OCI-LY7 (cell line): Measurements from ENCODE around the gene ZSCAN30. TPM values are rescaled to one million over a fixed set of nuclear protein-coding genes. Genes with fewer than 3 reads are reported as not detected.

Source experiments
- Bru-seq: library from RNA; stranded (reverse); fragments of 400-500 nt; gene quantifications from one replicate; lab custom pipeline; 2021; lab: Mats Ljungman, UMichigan
- BruChase-seq, 2 experiments: library from RNA; stranded (reverse); fragments of 400-500 nt; gene quantifications; one replicate each; lab custom pipeline; 2021; lab: Mats Ljungman, UMichigan
- BruUV-seq: library from RNA; stranded (reverse); fragments of 400-500 nt; replicated peaks from 2 replicates; lab custom pipeline; 2021; lab: Mats Ljungman, UMichigan
- CTCF ChIA-PET: fragments of 300-600 bp; sonication (Branson Sonifier 250); formaldehyde crosslinking; loops from one replicate; lab custom pipeline; 2022; ENCODE audit warnings: antibody characterized with exemption; ENCODE audit not compliant: unreplicated experiment; lab: Charles Lee
- POLR2A ChIA-PET: fragments of 300-600 bp; sonication (Branson Sonifier 250); formaldehyde crosslinking; loops from one replicate; lab custom pipeline; 2022; ENCODE audit warnings: antibody characterized with exemption; lab: Charles Lee
- DNase-seq: peaks from one replicate; pipeline ENCODE4 v3.0.0-alpha.2; 2015; ENCODE audit warnings: low spot score
- H2AFZ ChIP-seq: fragments of 200-600 bp; sonication (generic), shearing (Covaris generic); 2 replicates; pipeline ENCODE4 v1.6.1; 2014; ENCODE audit warnings: mild to moderate bottlenecking, antibody characterized with exemption, low read length, moderate library complexity
- H3K27ac ChIP-seq: fragments of 200-600 bp; sonication (generic); 2 replicates; pipeline ENCODE4 v1.5.1; 2014; ENCODE audit warnings: mixed run types, low read depth, mild to moderate bottlenecking, moderate library complexity, low read length, inconsistent platforms; ENCODE audit not compliant: poor library complexity, severe bottlenecking
- H3K36me3 ChIP-seq: fragments of 200-600 bp; sonication (generic); 2 replicates; pipeline ENCODE4 v1.6.1; 2014; ENCODE audit warnings: mild to moderate bottlenecking, antibody characterized with exemption, low read length, moderate library complexity, mixed read lengths; ENCODE audit not compliant: insufficient read depth
- H3K4me1 ChIP-seq: fragments of 200-600 bp; sonication (generic); 2 replicates; pipeline ENCODE4 v1.5.1; 2014; ENCODE audit warnings: mild to moderate bottlenecking, low read length; ENCODE audit not compliant: insufficient read depth, poor library complexity, severe bottlenecking
- H3K4me2 ChIP-seq: fragments of 200-600 bp; sonication (generic); 2 replicates; pipeline ENCODE4 v1.6.1; 2014; ENCODE audit warnings: mild to moderate bottlenecking, low read length
- H3K4me3 ChIP-seq: fragments of 200-600 bp; sonication (generic); 2 replicates; pipeline ENCODE4 v1.5.1; 2014; ENCODE audit warnings: mild to moderate bottlenecking, low read depth, low read length; ENCODE audit not compliant: poor library complexity, severe bottlenecking
- H3K79me2 ChIP-seq: fragments of 200-600 bp; sonication (generic); 2 replicates; pipeline ENCODE4 v1.6.1; 2016; ENCODE audit warnings: low read depth, mild to moderate bottlenecking, low read length, moderate library complexity, mixed read lengths; ENCODE audit not compliant: insufficient read depth
- H3K9me2 ChIP-seq: fragments of 200-600 bp; sonication (generic); 2 replicates; pipeline ENCODE4 v1.6.1; 2016; ENCODE audit warnings: mild to moderate bottlenecking, low read length, mixed read lengths; ENCODE audit not compliant: insufficient read depth
- H3K9me3 ChIP-seq: fragments of 200-600 bp; sonication (generic); 2 replicates; pipeline ENCODE4 v1.6.1; 2014; ENCODE audit warnings: mild to moderate bottlenecking, mixed run types, low read length, mixed read lengths
- H4K20me1 ChIP-seq: fragments of 200-600 bp; sonication (generic); 2 replicates; pipeline ENCODE4 v1.6.1; 2014; ENCODE audit warnings: mild to moderate bottlenecking, antibody characterized with exemption, low read length, moderate library complexity, mixed read lengths; ENCODE audit not compliant: insufficient read depth
- CTCF ChIP-seq: fragments of 200-600 bp; sonication (generic); conservative IDR thresholded peaks from 2 replicates; pipeline ENCODE4 v1.5.1; 2014; ENCODE audit warnings: mild to moderate bottlenecking, antibody characterized with exemption, low read length, moderate library complexity, mixed read lengths
- EZH2phosphoT487 ChIP-seq: fragments of 200-600 bp; sonication (generic); IDR thresholded peaks from 2 replicates; pipeline ENCODE4 v1.6.1; 2018; ENCODE audit warnings: low read depth, borderline replicate concordance, mild to moderate bottlenecking, mixed run types, antibody characterized with exemption, low read length, moderate library complexity, mixed read lengths
- intact Hi-C: fragments of 100-400 bp; cut with micrococcal nuclease; formaldehyde crosslinking; loops from one replicate; pipeline ENCODE4 v1.10.0; 2022; ENCODE audit not compliant: unreplicated experiment
- long read RNA-seq: library from polyadenylated mRNA; stranded (forward); transcript quantifications from one replicate; pipeline ENCODE4 v2.0.0, GENCODE V29; 2022
- total RNA-seq, 2 experiments: library from RNA; depleted of rRNA in 1 of 2; stranded (reverse); fragments of >200 nt in 1 of 2; shearing (Covaris generic) in 1 of 2; gene quantifications; 2 replicates each; pipeline ENCODE4 v1.2.3, GENCODE V29; 2014 to 2022

The ZSCAN30 gene
- 4.3 and 7.5 TPM in 2 replicates for total RNA-seq (2014; rRNA removed; shearing (Covaris generic))
- 7.6 and 9.1 TPM in 2 replicates for total RNA-seq (2022)
- percentile 42 among the genes with signal in this experiment for Bru-seq, nascent RNA
- percentile 53 among the genes with signal in this experiment for BruChase-seq, experiment 1, labeled RNA remaining after a 6-hour chase
- BruChase-seq, experiment 2, labeled RNA remaining after a 2-hour chase: percentile 48 among the genes with signal in this experiment
- long read RNA-seq, partial matches to known transcripts: 0 of 5 reads
- long read RNA-seq, other reads (novel, unspliced or antisense): 5 of 5 reads

- H2AFZ ChIP-seq: peak within 1 kb of the TSS; percentile 88
- no TSS peak for BruUV-seq
- TF ChIP-seq EZH2phosphoT487: no peak
- no peak for TF ChIP-seq CTCF
- intact Hi-C loops: loop anchor here (2.0 to 5.0 kb wide), 3 partner anchors 45 to 55 kb away; partner anchors contain the start of genes ZNF24 and ZNF397
- H3K4me3 ChIP-seq: peak within 1 kb of the TSS; percentile 86
- H3K36me3 ChIP-seq: peaks cover under 1% of the 10 kb centered on the region; the same call in 1 of the 2 replicates
- peak; percentile 87 for DNase-seq
- H4K20me1 ChIP-seq: no peaks in the 10 kb centered on the region
- peaks cover 7% of the 10 kb centered on the region for H3K4me1 ChIP-seq
- H3K27ac ChIP-seq: peak within 1 kb of the TSS; percentile 46
- H3K9me2 ChIP-seq: no peaks in the 10 kb centered on the region
- ChIA-PET CTCF (interaction anchor here (0.6 kb wide), 1 partner anchor 130 kb away, joined by 7 read pairs; no protein-coding TSS in a partner anchor), POLR2A (interaction anchor here (0.5 to 2.2 kb wide), 2 partner anchors 47 to 54 kb away, joined by 3 to 7 read pairs; partner anchors contain the start of gene ZNF24)
- no peaks in the 10 kb centered on the region for H3K9me3 ChIP-seq
- 0 out of 2 replicates have a peak, but pooled peaks cover 6% of the 10 kb centered on the region for H3K79me2 ChIP-seq
- H3K4me2 ChIP-seq: peak within 1 kb of the TSS; percentile 77
These were observed at the start of gene ZSCAN30 for GRCh38 chr18:35290094-35290735. ZSCAN30 (minus strand) TSS chr18:35290229; CDS start chr18:35264352, 25,877 bp downstream.

GRCh38 chr18:35337286-35337685 is 47.3 kb upstream of the ZSCAN30 start:
- no peak for DNase-seq
- no peak overlapping the region for H2AFZ ChIP-seq
- ChIA-PET CTCF (no interaction called here), POLR2A (no interaction called here)
- no peaks in the 10 kb centered on the region for H3K9me2 ChIP-seq
- intact Hi-C loops: no loop called here
- no peak overlapping the region for H3K4me3 ChIP-seq
- H3K27ac ChIP-seq: no peak overlapping the region
- no peak overlapping the region for H3K4me2 ChIP-seq
- no TSS peak for BruUV-seq
- H3K79me2 ChIP-seq: peaks cover 30% of the 10 kb centered on the region
- no peaks in the 10 kb centered on the region for H3K4me1 ChIP-seq
- TF ChIP-seq EZH2phosphoT487 (no peak), CTCF (no peak)
- H3K9me3 ChIP-seq: 0 out of 2 replicates have a peak, but pooled peaks cover 4% of the 10 kb centered on the region
- H4K20me1 ChIP-seq: peaks cover under 1% of the 10 kb centered on the region; the same call in 1 of the 2 replicates
- H3K36me3 ChIP-seq: peaks cover 91% of the 10 kb centered on the region
